GM12878 (cell line): ENCODE results near the gene ECT2.

Experiments used
- BCL11A ChIP-seq: IDR thresholded peaks from 2 replicates; pipeline ENCODE4 v1.6.1; 2011; ENCODE audit warnings: low read depth, low read length
- CHD1 ChIP-seq: IDR thresholded peaks from 2 replicates; pipeline ENCODE4 v1.6.1; 2012; ENCODE audit warnings: low read depth, low read length, improper control_type of control experiment
- EP300 ChIP-seq, 2 experiments: fragments of 150-350 bp in 1 of 2; IDR thresholded peaks; 2 replicates each; pipeline ENCODE4 v1.6.1; 2011 to 2012; ENCODE audit warnings: low read depth in 2 of 2, low read length in 2 of 2, borderline replicate concordance in 1 of 2, improper control_type of control experiment in 1 of 2, inconsistent platforms in 1 of 2; ENCODE audit not compliant: control insufficient read depth in 1 of 2
- EZH2 ChIP-seq: IDR thresholded peaks from 2 replicates; pipeline ENCODE4 v1.6.1; 2012; ENCODE audit warnings: low read depth, mild to moderate bottlenecking, control low read depth, inconsistent platforms, low read length, borderline replicate concordance; ENCODE audit not compliant: control insufficient read depth
- NFYB ChIP-seq: IDR thresholded peaks from 2 replicates; pipeline ENCODE4 v1.6.1; 2011; ENCODE audit warnings: low read depth, mild to moderate bottlenecking, low read length, improper control_type of control experiment, moderate library complexity; ENCODE audit not compliant: insufficient read depth
- POLR2A ChIP-seq: IDR thresholded peaks from 2 replicates; pipeline ENCODE4 v1.6.1; 2011; ENCODE audit warnings: low read depth, mild to moderate bottlenecking, low read length
- POLR2AphosphoS5 ChIP-seq: IDR thresholded peaks from 2 replicates; pipeline ENCODE4 v1.6.1; 2011; ENCODE audit warnings: mild to moderate bottlenecking, low read length, inconsistent platforms
- TCF3 ChIP-seq: IDR thresholded peaks from 2 replicates; pipeline ENCODE4 v1.6.1; 2012; ENCODE audit warnings: low read depth, mild to moderate bottlenecking, low read length, borderline replicate concordance; ENCODE audit not compliant: insufficient read depth
- TF ChIP-seq, protein P1 (sequence below): fragments of 450-650 bp; IDR thresholded peaks from 2 replicates; pipeline ENCODE4 v1.6.1; 2017; ENCODE audit warnings: mild to moderate bottlenecking
- TF ChIP-seq, protein P2 (sequence below): fragments of 450-650 bp; formaldehyde crosslinking; IDR thresholded peaks from 2 replicates; pipeline ENCODE4 v1.5.0; 2022; ENCODE audit warnings: mild to moderate bottlenecking, missing genetic modification characterization
- TF ChIP-seq, protein P3 (sequence below), 3 experiments: IDR thresholded peaks in 2 of 3; conservative IDR thresholded peaks in 1 of 3; 2 replicates each; pipeline ENCODE4 v1.5.1; 2011; ENCODE audit warnings: low read depth in 3 of 3, low read length in 3 of 3, mild to moderate bottlenecking in 3 of 3, control low read depth in 2 of 3, moderate library complexity in 2 of 3, inconsistent platforms in 1 of 3, mixed read lengths in 1 of 3; ENCODE audit not compliant: control insufficient read depth in 2 of 3, insufficient read depth in 1 of 3; ENCODE audit errors: extremely low read depth in 1 of 3

DNA sequence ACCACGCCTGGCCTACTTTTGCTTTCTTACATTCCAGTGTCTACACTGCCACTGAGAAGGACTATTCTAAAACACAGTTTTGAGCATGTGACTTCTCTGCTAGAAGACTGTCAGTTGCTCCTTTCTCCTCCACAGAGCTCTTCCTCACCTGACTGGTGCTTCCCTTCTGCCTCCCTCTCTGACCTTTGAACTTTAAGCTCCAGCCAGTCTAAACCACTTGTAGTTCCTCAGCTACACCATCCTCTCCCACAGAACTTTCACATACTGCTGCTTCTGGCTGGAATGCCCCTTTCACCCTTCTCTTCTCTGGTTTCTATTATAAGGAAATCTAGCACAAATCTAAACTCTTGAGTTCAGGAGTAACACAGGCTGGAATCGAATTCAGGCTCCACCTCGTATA, 48.8 kb upstream of the ECT2 start:
- TF ChIP-seq EP300 (IDR thresholded peaks at IDR 0.05; ENCODE audit: borderline replicate concordance in 1 of 2, control insufficient read depth in 1 of 2, low read depth in 2 of 2, low read length in 2 of 2) (no peak), CHD1 (no peak), NFYB (no peak), POLR2A (no peak), POLR2AphosphoS5 (no peak), TCF3 (no peak), BCL11A (no peak), EZH2 (no peak)
- TF ChIP-seq, protein P1, sequence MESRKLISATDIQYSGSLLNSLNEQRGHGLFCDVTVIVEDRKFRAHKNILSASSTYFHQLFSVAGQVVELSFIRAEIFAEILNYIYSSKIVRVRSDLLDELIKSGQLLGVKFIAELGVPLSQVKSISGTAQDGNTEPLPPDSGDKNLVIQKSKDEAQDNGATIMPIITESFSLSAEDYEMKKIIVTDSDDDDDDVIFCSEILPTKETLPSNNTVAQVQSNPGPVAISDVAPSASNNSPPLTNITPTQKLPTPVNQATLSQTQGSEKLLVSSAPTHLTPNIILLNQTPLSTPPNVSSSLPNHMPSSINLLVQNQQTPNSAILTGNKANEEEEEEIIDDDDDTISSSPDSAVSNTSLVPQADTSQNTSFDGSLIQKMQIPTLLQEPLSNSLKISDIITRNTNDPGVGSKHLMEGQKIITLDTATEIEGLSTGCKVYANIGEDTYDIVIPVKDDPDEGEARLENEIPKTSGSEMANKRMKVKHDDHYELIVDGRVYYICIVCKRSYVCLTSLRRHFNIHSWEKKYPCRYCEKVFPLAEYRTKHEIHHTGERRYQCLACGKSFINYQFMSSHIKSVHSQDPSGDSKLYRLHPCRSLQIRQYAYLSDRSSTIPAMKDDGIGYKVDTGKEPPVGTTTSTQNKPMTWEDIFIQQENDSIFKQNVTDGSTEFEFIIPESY, result no peak
- TF ChIP-seq, protein P2, sequence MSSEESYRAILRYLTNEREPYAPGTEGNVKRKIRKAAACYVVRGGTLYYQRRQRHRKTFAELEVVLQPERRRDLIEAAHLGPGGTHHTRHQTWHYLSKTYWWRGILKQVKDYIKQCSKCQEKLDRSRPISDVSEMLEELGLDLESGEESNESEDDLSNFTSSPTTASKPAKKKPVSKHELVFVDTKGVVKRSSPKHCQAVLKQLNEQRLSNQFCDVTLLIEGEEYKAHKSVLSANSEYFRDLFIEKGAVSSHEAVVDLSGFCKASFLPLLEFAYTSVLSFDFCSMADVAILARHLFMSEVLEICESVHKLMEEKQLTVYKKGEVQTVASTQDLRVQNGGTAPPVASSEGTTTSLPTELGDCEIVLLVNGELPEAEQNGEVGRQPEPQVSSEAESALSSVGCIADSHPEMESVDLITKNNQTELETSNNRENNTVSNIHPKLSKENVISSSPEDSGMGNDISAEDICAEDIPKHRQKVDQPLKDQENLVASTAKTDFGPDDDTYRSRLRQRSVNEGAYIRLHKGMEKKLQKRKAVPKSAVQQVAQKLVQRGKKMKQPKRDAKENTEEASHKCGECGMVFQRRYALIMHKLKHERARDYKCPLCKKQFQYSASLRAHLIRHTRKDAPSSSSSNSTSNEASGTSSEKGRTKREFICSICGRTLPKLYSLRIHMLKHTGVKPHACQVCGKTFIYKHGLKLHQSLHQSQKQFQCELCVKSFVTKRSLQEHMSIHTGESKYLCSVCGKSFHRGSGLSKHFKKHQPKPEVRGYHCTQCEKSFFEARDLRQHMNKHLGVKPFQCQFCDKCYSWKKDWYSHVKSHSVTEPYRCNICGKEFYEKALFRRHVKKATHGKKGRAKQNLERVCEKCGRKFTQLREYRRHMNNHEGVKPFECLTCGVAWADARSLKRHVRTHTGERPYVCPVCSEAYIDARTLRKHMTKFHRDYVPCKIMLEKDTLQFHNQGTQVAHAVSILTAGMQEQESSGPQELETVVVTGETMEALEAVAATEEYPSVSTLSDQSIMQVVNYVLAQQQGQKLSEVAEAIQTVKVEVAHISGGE (CRISPR knock-in tag), result no peak
- TF ChIP-seq, protein P3, sequence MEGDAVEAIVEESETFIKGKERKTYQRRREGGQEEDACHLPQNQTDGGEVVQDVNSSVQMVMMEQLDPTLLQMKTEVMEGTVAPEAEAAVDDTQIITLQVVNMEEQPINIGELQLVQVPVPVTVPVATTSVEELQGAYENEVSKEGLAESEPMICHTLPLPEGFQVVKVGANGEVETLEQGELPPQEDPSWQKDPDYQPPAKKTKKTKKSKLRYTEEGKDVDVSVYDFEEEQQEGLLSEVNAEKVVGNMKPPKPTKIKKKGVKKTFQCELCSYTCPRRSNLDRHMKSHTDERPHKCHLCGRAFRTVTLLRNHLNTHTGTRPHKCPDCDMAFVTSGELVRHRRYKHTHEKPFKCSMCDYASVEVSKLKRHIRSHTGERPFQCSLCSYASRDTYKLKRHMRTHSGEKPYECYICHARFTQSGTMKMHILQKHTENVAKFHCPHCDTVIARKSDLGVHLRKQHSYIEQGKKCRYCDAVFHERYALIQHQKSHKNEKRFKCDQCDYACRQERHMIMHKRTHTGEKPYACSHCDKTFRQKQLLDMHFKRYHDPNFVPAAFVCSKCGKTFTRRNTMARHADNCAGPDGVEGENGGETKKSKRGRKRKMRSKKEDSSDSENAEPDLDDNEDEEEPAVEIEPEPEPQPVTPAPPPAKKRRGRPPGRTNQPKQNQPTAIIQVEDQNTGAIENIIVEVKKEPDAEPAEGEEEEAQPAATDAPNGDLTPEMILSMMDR (IDR thresholded peaks at IDR 0.05 in 2 of 3, conservative IDR thresholded peaks at IDR 0.05 in 1 of 3; ENCODE audit: control insufficient read depth in 2 of 3, extremely low read depth in 1 of 3, insufficient read depth in 1 of 3, low read depth in 3 of 3, low read length in 3 of 3), result no peak
